NCI-H2171 treated with DMSO at 0.1 percent for 48 hours (cell line): Measurements from ENCODE around the gene SLC6A5.

Experiments
- DNase-seq: peaks from one replicate; lab custom pipeline; 2025; lab: John Stamatoyannopoulos, UW

Gene SLC6A5

GRCh38 chr11:20596205-20597153, 2.9 kb upstream of the SLC6A5 start:
- no peak for DNase-seq

DNA sequence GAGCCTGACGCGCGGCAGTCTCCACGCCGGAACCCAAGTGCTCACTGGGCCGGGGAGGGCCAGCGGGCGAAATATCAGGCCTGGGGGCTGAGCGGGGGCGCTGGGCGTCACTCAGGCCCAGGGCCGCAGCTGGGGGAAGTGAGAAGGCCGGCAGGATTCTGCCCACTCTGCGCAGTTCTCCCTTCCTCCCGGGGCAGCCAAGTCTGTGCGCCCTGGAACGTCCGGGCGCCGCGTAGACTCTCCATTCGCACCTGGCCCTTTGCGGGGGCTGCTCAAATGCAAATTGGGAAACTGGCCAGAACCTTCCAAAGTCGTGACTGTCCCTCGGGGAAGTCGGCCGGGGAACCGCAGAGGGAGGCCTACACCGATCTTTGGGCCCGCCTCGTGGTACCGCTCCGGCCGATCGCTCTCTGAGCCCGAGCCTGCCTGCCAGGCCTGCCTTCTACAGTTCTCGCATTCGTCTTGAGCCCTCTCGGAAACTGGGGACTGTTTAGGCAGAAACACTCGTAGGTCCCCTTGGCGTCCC, 2.2 kb upstream of the SLC6A5 start:
- DNase-seq = no peak

DNA sequence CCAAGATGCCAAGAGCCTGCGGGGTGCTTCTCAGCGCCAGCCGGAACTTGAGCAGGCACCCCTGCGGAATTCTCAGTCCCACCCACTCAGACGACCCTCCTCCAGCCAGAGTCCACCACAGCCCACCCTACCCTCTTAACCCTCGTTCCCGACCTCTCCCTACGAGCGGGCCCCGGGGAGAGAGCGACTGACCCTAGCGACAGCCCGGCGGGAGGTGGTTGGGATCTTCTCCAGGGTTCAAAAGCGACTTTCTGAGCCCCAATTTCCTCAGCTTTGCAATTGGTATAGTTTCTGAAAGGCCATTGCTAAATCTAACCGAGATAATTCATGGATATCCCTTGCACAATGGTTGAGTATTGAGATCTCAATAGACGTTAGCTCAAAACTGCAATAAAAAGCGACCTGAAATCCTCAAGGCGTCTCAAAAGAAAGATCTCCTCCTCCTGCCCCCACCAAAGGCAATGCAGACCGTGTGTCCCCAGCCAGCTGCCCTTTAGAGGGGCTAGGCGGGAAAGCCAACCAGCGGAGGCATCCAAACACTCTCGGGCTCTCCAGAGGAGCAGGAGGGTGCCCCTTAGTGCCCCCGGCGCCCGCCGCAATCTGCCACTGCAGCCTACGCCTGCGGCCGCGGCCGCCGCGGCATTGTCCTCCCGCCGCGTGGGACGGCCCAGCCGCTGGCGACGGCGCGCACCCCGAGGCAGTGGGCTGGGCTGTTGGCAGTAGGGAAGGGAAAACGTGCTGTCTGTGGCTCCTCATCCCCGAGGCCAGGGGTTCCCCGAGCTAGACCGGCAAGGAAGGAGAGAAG, 1.5 kb upstream of the SLC6A5 start:
- no peak for DNase-seq

DNA sequence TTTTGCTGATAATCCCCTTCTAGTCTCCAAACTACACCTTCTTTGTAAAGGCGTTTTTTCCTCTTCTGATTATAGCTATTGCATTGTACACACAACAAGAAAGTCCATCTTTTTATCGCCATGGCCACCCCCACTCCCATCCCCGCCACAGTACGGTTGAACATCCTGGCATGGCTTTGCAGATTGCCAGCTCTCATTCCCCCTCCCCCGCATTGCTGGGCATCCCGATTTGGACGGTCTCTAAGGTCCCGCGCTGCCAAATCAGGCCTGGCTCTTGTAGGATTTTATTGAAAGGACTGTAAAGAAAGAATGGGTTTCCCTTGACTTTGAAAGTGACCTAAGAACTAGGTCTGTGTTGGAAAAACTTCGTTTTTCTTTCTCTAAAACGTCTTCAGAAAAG, 916 bp upstream of the SLC6A5 start:
- DNase-seq = no peak

DNA sequence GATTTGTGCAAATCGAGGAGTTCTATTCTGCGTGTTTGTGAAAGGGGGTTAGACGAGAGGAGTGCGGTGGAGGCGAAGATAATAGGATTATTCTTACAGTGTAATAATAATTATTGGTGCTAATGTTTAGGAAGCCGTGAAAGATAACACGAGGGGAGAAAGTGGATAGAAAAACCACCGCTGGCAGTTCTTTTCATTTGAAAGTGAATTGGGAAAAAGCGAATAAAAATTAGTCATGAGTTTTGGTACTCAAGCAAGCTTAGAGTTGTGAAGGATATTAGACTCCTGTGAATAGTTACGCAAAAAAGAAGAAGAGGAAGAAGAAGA, 575 bp downstream of the SLC6A5 start:
- no peak for DNase-seq

DNA sequence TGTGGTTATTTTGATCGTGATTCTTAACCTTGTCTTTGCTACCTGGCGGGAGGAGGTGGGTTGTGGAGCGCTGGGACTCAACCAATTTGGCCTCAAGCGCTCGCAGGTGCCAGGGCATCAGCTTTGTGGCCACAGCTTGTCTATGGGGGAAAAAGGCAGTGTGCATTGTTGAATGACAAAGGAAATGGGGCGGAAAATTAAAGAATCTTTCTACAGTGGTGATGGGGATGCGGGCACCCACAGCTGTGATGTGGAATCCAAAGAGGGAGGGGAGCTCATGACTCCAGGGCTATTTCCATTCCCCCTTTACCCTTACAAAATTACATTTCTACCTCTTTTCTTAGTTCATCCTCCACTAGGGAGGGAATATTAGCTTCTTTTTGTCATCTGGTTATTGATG, 1.1 kb downstream of the SLC6A5 start:
- no peak for DNase-seq

DNA sequence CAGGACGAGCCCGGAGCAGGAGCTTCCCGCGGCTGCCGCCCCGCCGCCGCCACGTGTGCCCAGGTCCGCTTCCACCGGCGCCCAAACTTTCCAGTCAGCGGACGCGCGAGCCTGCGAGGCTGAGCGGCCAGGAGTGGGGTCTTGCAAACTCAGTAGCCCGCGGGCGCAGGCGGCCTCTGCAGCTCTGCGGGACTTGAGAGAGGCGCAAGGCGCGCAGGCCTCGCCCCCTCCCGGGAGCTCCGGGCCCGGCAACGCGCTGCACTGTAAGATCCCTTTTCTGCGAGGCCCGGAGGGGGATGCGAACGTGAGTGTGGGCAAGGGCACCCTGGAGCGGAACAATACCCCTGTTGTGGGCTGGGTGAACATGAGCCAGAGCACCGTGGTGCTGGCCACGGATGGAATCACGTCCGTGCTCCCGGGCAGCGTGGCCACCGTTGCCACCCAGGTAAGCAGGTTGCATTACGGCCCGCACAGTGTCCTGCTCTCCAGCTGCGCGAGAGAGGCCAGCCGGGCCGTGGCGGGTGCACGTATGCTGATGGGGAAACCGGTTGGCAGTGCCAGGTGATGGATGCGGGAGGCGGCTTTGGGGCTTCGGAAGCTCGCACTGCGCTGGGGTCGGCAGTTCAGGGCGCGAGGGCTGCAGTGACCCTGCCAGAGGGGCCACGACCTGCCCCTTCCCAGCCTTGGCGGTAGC, 2.0 kb downstream of the SLC6A5 start:
- no peak for DNase-seq

DNA sequence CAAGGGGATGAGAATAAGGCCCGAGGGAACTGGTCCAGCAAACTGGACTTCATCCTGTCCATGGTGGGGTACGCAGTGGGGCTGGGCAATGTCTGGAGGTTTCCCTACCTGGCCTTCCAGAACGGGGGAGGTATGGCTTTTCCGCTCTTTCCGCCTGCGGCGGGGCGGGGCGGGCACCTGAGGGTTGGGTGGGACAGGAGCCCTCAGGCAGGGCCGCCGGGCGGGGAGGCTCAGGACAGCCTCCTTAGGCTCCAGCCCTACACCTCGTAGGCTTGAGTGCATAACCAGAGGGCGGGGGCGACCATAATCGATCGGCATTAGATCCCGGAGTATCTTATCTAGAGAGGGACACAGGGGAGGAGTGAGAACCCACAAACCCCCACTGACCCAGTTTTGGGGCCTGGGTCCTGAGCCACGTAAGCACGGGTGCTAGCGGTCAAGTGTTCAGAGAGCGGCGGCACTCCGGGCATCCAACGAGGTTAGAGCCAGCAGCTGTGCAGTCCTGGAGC, 4.9 kb downstream of the SLC6A5 start:
- no peak for DNase-seq

- DNase-seq = no peak
Measured at GRCh38 chr11:20604864-20605601, 5.6 kb downstream of the SLC6A5 start.

- no peak for DNase-seq
Measured at GRCh38 chr11:20605602-20606091, 6.2 kb downstream of the SLC6A5 start.

- no peak for DNase-seq
Measured at GRCh38 chr11:20608934-20609333, 9.5 kb downstream of the SLC6A5 start.

GRCh38 chr11:20609727-20610707, 10.6 kb downstream of the SLC6A5 start:
- peak; percentile 49 for DNase-seq

GRCh38 chr11:20610825-20611224, 11.4 kb downstream of the SLC6A5 start:
- no peak for DNase-seq

GRCh38 chr11:20611445-20611844, 12.0 kb downstream of the SLC6A5 start:
- no peak for DNase-seq

DNA sequence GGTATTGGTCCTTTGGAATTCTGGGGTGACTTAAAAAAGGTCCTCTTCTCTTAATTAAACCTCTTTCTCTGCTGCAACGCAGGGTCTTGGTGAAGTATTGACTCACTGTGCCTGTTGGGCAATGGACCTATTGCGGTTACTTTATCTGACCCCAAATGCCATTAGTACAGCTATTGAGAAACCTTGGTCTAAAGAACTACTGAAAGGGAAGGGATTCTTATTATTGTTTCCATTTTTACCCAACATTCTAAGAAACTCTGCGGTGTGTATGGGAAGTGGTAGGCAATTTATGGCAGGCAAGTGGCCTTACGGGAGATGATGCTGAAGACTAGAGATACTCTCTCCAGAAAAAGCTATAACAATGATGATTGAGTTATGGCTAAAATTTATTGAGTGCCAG, 12.5 kb downstream of the SLC6A5 start:
- no peak for DNase-seq

DNA sequence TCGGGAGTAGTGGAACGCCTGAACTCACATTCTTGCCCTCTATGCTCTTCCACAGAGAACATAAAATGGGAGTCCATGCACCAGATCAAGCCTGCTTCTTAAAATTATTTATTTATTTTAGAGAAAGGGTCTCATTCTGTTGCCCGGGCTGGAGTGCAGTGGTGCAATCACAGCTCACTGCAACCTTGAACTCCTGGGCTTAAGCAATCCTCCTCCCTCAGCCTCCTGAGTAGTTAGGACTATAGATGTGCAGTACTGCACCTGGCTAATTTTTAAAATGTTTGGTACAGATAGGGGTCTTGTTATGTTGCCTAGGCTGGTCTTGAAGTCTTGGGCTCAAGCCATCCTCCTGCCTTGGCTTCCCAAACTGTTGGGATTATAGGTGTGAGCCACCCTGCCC, 13.0 kb downstream of the SLC6A5 start:
- no peak for DNase-seq

GRCh38 chr11:20616920-20617319, 17.5 kb downstream of the SLC6A5 start:
- DNase-seq = no peak

GRCh38 chr11:20617346-20618005, 18.1 kb downstream of the SLC6A5 start:
- DNase-seq = no peak

GRCh38 chr11:20618083-20618482, 18.7 kb downstream of the SLC6A5 start:
- DNase-seq = no peak

DNA sequence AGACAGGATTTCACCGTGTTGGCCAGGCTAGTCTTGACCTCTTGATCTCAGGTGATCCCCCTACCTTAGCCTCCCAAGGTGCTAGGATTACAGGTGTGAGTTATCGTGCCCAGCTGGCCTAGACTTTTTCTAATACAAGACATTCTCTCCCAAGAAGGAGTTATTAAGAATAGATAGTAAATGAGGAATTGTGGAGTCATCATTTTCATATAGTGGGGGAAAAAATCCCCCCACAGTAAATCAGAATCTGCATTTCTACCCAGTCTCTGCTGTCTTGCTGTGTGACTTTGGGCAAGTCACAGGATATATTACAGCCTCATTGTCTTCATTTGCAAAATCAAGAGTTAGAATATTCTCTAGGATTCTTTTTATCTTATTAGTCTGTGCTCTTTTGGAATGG, 21.6 kb downstream of the SLC6A5 start:
- no peak for DNase-seq
